GM19463 (cell line): ENCODE results near the gene IGHMBP2.
A peak's percentile ranks its signal among the peaks of the same experiment; 100 is the strongest.

ENCODE experiments used
- ATAC-seq: cut with Tn5 transposase; IDR thresholded peaks from one replicate; pipeline ENCODE4 v1.9.1; 2021; ENCODE audit warnings: mild to moderate bottlenecking, moderate library complexity; ENCODE audit not compliant: unreplicated experiment

IGHMBP2 gene

GRCh38 chr11:68925611-68926010 is 21.9 kb downstream of the IGHMBP2 start:
- ATAC-seq = no peak

- peak; percentile 62 for ATAC-seq
Measured at GRCh38 chr11:68927280-68928135, 23.8 kb downstream of the IGHMBP2 start.

GRCh38 chr11:68928136-68928880 is 24.6 kb downstream of the IGHMBP2 start:
- ATAC-seq = no peak

GRCh38 chr11:68929135-68929534 is 25.4 kb downstream of the IGHMBP2 start:
- ATAC-seq = no peak

- no peak for ATAC-seq
Measured at GRCh38 chr11:68929706-68930570, 26.2 kb downstream of the IGHMBP2 start.

GRCh38 chr11:68930991-68931855 is 27.5 kb downstream of the IGHMBP2 start:
- no peak for ATAC-seq

GRCh38 chr11:68931911-68932310 is 28.2 kb downstream of the IGHMBP2 start:
- ATAC-seq = no peak

- no peak for ATAC-seq
Measured at GRCh38 chr11:68932358-68932757, 28.7 kb downstream of the IGHMBP2 start.

GRCh38 chr11:68932933-68933577 is 29.4 kb downstream of the IGHMBP2 start:
- ATAC-seq = no peak

- no peak for ATAC-seq
Measured at GRCh38 chr11:68933605-68934320, 30.1 kb downstream of the IGHMBP2 start.

- no peak for ATAC-seq
Measured at GRCh38 chr11:68934321-68934645, 30.6 kb downstream of the IGHMBP2 start.

- ATAC-seq = no peak
Measured at GRCh38 chr11:68934666-68935065, 31.0 kb downstream of the IGHMBP2 start.

GRCh38 chr11:68935066-68935465 is 31.4 kb downstream of the IGHMBP2 start:
- ATAC-seq = no peak

GRCh38 chr11:68935516-68936357 is 32.0 kb downstream of the IGHMBP2 start:
- ATAC-seq = no peak

- ATAC-seq = no peak
Measured at GRCh38 chr11:68936358-68936636, 32.6 kb downstream of the IGHMBP2 start.

GRCh38 chr11:68936676-68937620 is 33.3 kb downstream of the IGHMBP2 start:
- ATAC-seq = no peak

GRCh38 chr11:68938088-68938487 is 34.4 kb downstream of the IGHMBP2 start:
- no peak for ATAC-seq
